ENCODE measurements around the gene SH3GLB2.
"Not testable (repeated sequence)": the region's sequence is repeated elsewhere in the genome, so short reads cannot be mapped to it uniquely, and the experiment has no call there.

The SH3GLB2 gene

GRCh38 chr9:129052592-129052991 is 24.5 kb upstream of the SH3GLB2 start:
- Histone ChIP-seq H3K4me1 (ENCODE audit: control insufficient read depth, insufficient read depth, low read length) (no peaks in the 10 kb centered on the region), H3K9ac (ENCODE audit: low read length in 2 of 2) (no peak overlapping the region), H3K9me3 (ENCODE audit: control insufficient read depth in 2 of 2, low read length in 2 of 2) (no peaks in the 10 kb centered on the region), H3K27me3 (ENCODE audit: control insufficient read depth in 1 of 2, insufficient read depth in 2 of 2, low read length in 2 of 2) (no peaks in the 10 kb centered on the region), H3K36me3 (ENCODE audit: control insufficient read depth in 2 of 2, insufficient read depth in 2 of 2, low read length in 2 of 2) (peaks cover 24 to 31% of the 10 kb centered on the region in 2 donors), H3K27ac (ENCODE audit: low read length) (no peak overlapping the region), H3K4me3 (ENCODE audit: low read length in 2 of 2) (no peak overlapping the region)

- peaks cover 17% of the 10 kb centered on the region in 2 donors for H3K36me3 ChIP-seq (ENCODE audit: control insufficient read depth in 2 of 2, insufficient read depth in 2 of 2, low read length in 2 of 2)
- H3K4me3 ChIP-seq (ENCODE audit: low read length in 2 of 2) = no peak overlapping the region
- H3K27ac ChIP-seq (ENCODE audit: low read length) = no peak overlapping the region
- peaks cover 15% of the 10 kb centered on the region for H3K4me1 ChIP-seq (ENCODE audit: control insufficient read depth, insufficient read depth, low read length)
- H3K27me3 ChIP-seq (ENCODE audit: control insufficient read depth in 1 of 2, insufficient read depth in 2 of 2, low read length in 2 of 2) = no peaks in the 10 kb centered on the region
- H3K9ac ChIP-seq (ENCODE audit: low read length in 2 of 2) = no peak overlapping the region
- H3K9me3 ChIP-seq (ENCODE audit: control insufficient read depth in 2 of 2, low read length in 2 of 2) = no peaks in the 10 kb centered on the region
Observed at GRCh38 chr9:129042016-129042415, 13.9 kb upstream of the SH3GLB2 start.

- Histone ChIP-seq H3K27ac (ENCODE audit: low read length) (no peak overlapping the region), H3K4me3 (ENCODE audit: low read length in 2 of 2) (no peak overlapping the region), H3K27me3 (ENCODE audit: control insufficient read depth in 1 of 2, insufficient read depth in 2 of 2, low read length in 2 of 2) (no peaks in the 10 kb centered on the region), H3K9ac (ENCODE audit: low read length in 2 of 2) (no peak overlapping the region), H3K4me1 (ENCODE audit: control insufficient read depth, insufficient read depth, low read length) (peaks cover 23% of the 10 kb centered on the region), H3K36me3 (ENCODE audit: control insufficient read depth in 2 of 2, insufficient read depth in 2 of 2, low read length in 2 of 2) (peaks cover 15 to 17% of the 10 kb centered on the region in 2 donors), H3K9me3 (ENCODE audit: control insufficient read depth in 2 of 2, low read length in 2 of 2) (no peaks in the 10 kb centered on the region)
Observed at GRCh38 chr9:129040113-129040643, 12.0 kb upstream of the SH3GLB2 start.

- peak overlapping the region in 1 of 2 donors; percentile 97 for H3K4me3 ChIP-seq (ENCODE audit: low read length in 2 of 2)
Observed at GRCh38 chr9:129038109-129038852, 10.2 kb upstream of the SH3GLB2 start.

GRCh38 chr9:129037767-129038098 is 9.6 kb upstream of the SH3GLB2 start:
- peaks cover 23% of the 10 kb centered on the region for H3K4me1 ChIP-seq (ENCODE audit: control insufficient read depth, insufficient read depth, low read length)
- H3K27me3 ChIP-seq (ENCODE audit: control insufficient read depth in 1 of 2, insufficient read depth in 2 of 2, low read length in 2 of 2) = no peaks in the 10 kb centered on the region
- H3K9ac ChIP-seq (ENCODE audit: low read length in 2 of 2) = peak overlapping the region; percentile 84 to 85
- H3K9me3 ChIP-seq (ENCODE audit: control insufficient read depth in 2 of 2, low read length in 2 of 2) = no peaks in the 10 kb centered on the region
- peaks cover 15 to 16% of the 10 kb centered on the region in 2 donors for H3K36me3 ChIP-seq (ENCODE audit: control insufficient read depth in 2 of 2, insufficient read depth in 2 of 2, low read length in 2 of 2)
- peak overlapping the region; percentile 62 for H3K27ac ChIP-seq (ENCODE audit: low read length)
- H3K4me3 ChIP-seq (ENCODE audit: low read length in 2 of 2) = peak overlapping the region; percentile 94 to 97

More at GRCh38 chr9:129038109-129038852, 10.2 kb upstream of the SH3GLB2 start:
- Histone ChIP-seq H3K36me3 (ENCODE audit: control insufficient read depth in 2 of 2, insufficient read depth in 2 of 2, low read length in 2 of 2) (peaks cover 15 to 17% of the 10 kb centered on the region in 2 donors), H3K4me1 (ENCODE audit: control insufficient read depth, insufficient read depth, low read length) (peaks cover 23% of the 10 kb centered on the region), H3K27ac (ENCODE audit: low read length) (peak overlapping the region; percentile 62), H3K9me3 (ENCODE audit: control insufficient read depth in 2 of 2, low read length in 2 of 2) (no peaks in the 10 kb centered on the region), H3K9ac (ENCODE audit: low read length in 2 of 2) (peak overlapping the region; percentile 84 to 85), H3K27me3 (ENCODE audit: control insufficient read depth in 1 of 2, insufficient read depth in 2 of 2, low read length in 2 of 2) (no peaks in the 10 kb centered on the region)

- Histone ChIP-seq H3K27me3 (ENCODE audit: control insufficient read depth in 1 of 2, insufficient read depth in 2 of 2, low read length in 2 of 2) (no peaks in the 10 kb centered on the region), H3K9me3 (ENCODE audit: control insufficient read depth in 2 of 2, low read length in 2 of 2) (no peaks in the 10 kb centered on the region), H3K27ac (ENCODE audit: low read length) (peak overlapping the region; percentile 62), H3K36me3 (ENCODE audit: control insufficient read depth in 2 of 2, insufficient read depth in 2 of 2, low read length in 2 of 2) (peaks cover 9 to 11% of the 10 kb centered on the region in 2 donors), H3K4me1 (ENCODE audit: control insufficient read depth, insufficient read depth, low read length) (peaks cover 23% of the 10 kb centered on the region), H3K4me3 (ENCODE audit: low read length in 2 of 2) (peak overlapping the region; percentile 94 to 97), H3K9ac (ENCODE audit: low read length in 2 of 2) (peak overlapping the region; percentile 84 to 85)
Observed at GRCh38 chr9:129036923-129037766, 9.0 kb upstream of the SH3GLB2 start.

- no peaks in the 10 kb centered on the region for H3K9me3 ChIP-seq (ENCODE audit: control insufficient read depth in 2 of 2, low read length in 2 of 2)
- no peaks in the 10 kb centered on the region for H3K27me3 ChIP-seq (ENCODE audit: control insufficient read depth in 1 of 2, insufficient read depth in 2 of 2, low read length in 2 of 2)
- peaks cover 3 to 5% of the 10 kb centered on the region in 2 donors for H3K36me3 ChIP-seq (ENCODE audit: control insufficient read depth in 2 of 2, insufficient read depth in 2 of 2, low read length in 2 of 2)
- H3K4me1 ChIP-seq (ENCODE audit: control insufficient read depth, insufficient read depth, low read length) = peaks cover 23% of the 10 kb centered on the region
- peak within 1 kb of the TSS; percentile 84 to 85 for H3K9ac ChIP-seq (ENCODE audit: low read length in 2 of 2)
- peak within 1 kb of the TSS; percentile 94 to 97 for H3K4me3 ChIP-seq (ENCODE audit: low read length in 2 of 2)
- H3K27ac ChIP-seq (ENCODE audit: low read length) = peak within 1 kb of the TSS; percentile 62
Observed at GRCh38 chr9:129036241-129036922, 8.3 kb upstream of the SH3GLB2 start, which contains the start of gene MIGA2. Gene MIGA2 (plus strand): TSS chr9:129036626. CDS start chr9:129040595, 3,969 bp downstream.

- Histone ChIP-seq H3K27ac (ENCODE audit: low read length) (peak overlapping the region; percentile 62), H3K4me3 (ENCODE audit: low read length in 2 of 2) (peak overlapping the region; percentile 76 to 97), H3K9ac (ENCODE audit: low read length in 2 of 2) (peak overlapping the region; percentile 65 to 76), H3K4me1 (ENCODE audit: control insufficient read depth, insufficient read depth, low read length) (peaks cover 23% of the 10 kb centered on the region)
- H3K36me3 ChIP-seq (ENCODE audit: control insufficient read depth in 2 of 2, insufficient read depth in 2 of 2, low read length in 2 of 2); H3K9me3 ChIP-seq (ENCODE audit: control insufficient read depth in 2 of 2, low read length in 2 of 2); H3K27me3 ChIP-seq (ENCODE audit: control insufficient read depth in 1 of 2, insufficient read depth in 2 of 2, low read length in 2 of 2): not testable (repeated sequence)
Observed at GRCh38 chr9:129035838-129036237, 7.7 kb upstream of the SH3GLB2 start.

GRCh38 chr9:129033216-129033615 is 5.1 kb upstream of the SH3GLB2 start:
- Histone ChIP-seq H3K4me1 (ENCODE audit: control insufficient read depth, insufficient read depth, low read length) (peaks cover 20% of the 10 kb centered on the region), H3K9me3 (ENCODE audit: control insufficient read depth in 2 of 2, low read length in 2 of 2) (no peaks in the 10 kb centered on the region), H3K27ac (ENCODE audit: low read length) (no peak overlapping the region), H3K4me3 (ENCODE audit: low read length in 2 of 2) (no peak overlapping the region), H3K9ac (ENCODE audit: low read length in 2 of 2) (no peak overlapping the region), H3K36me3 (ENCODE audit: control insufficient read depth in 2 of 2, insufficient read depth in 2 of 2, low read length in 2 of 2) (no peaks in the 10 kb centered on the region), H3K27me3 (ENCODE audit: control insufficient read depth in 1 of 2, insufficient read depth in 2 of 2, low read length in 2 of 2) (no peaks in the 10 kb centered on the region)

- no peaks in the 10 kb centered on the region for H3K27me3 ChIP-seq (ENCODE audit: control insufficient read depth in 1 of 2, insufficient read depth in 2 of 2, low read length in 2 of 2)
- H3K36me3 ChIP-seq (ENCODE audit: control insufficient read depth in 2 of 2, insufficient read depth in 2 of 2, low read length in 2 of 2) = no peaks in the 10 kb centered on the region
- no peak overlapping the region for H3K27ac ChIP-seq (ENCODE audit: low read length)
- H3K9ac ChIP-seq (ENCODE audit: low read length in 2 of 2) = no peak overlapping the region
- peaks cover 15% of the 10 kb centered on the region for H3K4me1 ChIP-seq (ENCODE audit: control insufficient read depth, insufficient read depth, low read length)
- H3K9me3 ChIP-seq (ENCODE audit: control insufficient read depth in 2 of 2, low read length in 2 of 2) = no peaks in the 10 kb centered on the region
- H3K4me3 ChIP-seq (ENCODE audit: low read length in 2 of 2) = no peak overlapping the region
Observed at GRCh38 chr9:129032541-129033159, 4.5 kb upstream of the SH3GLB2 start.

Data from stomach smooth muscle (tissue), 2 donors.